ENCODE data around the gene CASZ1. TPM values are rescaled to one million over a fixed set of nuclear protein-coding genes. Genes with fewer than 3 reads are reported as not detected.

The CASZ1 gene
- total and polyA plus RNA-seq, 2 experiments from 2014 or later = 6.2 to 6.7 TPM

- Histone ChIP-seq H2AFZ (no peak overlapping the region), H3K4me2 (no peak overlapping the region), H3K9me2 (ENCODE audit: insufficient read depth) (no peaks in the 10 kb centered on the region), H4K20me1 (replicated peaks; ENCODE audit: insufficient read depth) (no peaks in the 10 kb centered on the region), H3K4me1 (ENCODE audit: insufficient read depth) (no peaks in the 10 kb centered on the region), H3K4me3 (no peak overlapping the region), H3K27ac (ENCODE audit: low read depth) (no peak overlapping the region), H3K27me3 (ENCODE audit: insufficient read depth) (no peaks in the 10 kb centered on the region), H3K79me2 (replicated peaks; ENCODE audit: insufficient read depth) (no peaks in the 10 kb centered on the region), H3K36me3 (ENCODE audit: insufficient read depth) (no peaks in the 10 kb centered on the region), H3F3A (replicated peaks; ENCODE audit: low read depth) (no peaks in the 10 kb centered on the region)
- H3K27me3 Mint-ChIP-seq (ENCODE audit: insufficient read depth, low read depth, poor library complexity) = peaks cover 10% of the 10 kb centered on the region
- TF ChIP-seq STAT1 (IDR thresholded peaks at IDR 0.05; ENCODE audit: unreplicated experiment) (no peak), CREB1 (CRISPR knock-in tag; IDR thresholded peaks at IDR 0.05; ENCODE audit: low read depth) (no peak), ETS1 (IDR thresholded peaks at IDR 0.05) (no peak), ZNF331 (CRISPR knock-in tag; IDR thresholded peaks at IDR 0.05; ENCODE audit: low read depth) (no peak), CTCF (conservative IDR thresholded peaks at IDR 0.05; ENCODE audit: low read depth in 2 of 2) (no peak)
- TF ChIP-seq, protein P1, sequence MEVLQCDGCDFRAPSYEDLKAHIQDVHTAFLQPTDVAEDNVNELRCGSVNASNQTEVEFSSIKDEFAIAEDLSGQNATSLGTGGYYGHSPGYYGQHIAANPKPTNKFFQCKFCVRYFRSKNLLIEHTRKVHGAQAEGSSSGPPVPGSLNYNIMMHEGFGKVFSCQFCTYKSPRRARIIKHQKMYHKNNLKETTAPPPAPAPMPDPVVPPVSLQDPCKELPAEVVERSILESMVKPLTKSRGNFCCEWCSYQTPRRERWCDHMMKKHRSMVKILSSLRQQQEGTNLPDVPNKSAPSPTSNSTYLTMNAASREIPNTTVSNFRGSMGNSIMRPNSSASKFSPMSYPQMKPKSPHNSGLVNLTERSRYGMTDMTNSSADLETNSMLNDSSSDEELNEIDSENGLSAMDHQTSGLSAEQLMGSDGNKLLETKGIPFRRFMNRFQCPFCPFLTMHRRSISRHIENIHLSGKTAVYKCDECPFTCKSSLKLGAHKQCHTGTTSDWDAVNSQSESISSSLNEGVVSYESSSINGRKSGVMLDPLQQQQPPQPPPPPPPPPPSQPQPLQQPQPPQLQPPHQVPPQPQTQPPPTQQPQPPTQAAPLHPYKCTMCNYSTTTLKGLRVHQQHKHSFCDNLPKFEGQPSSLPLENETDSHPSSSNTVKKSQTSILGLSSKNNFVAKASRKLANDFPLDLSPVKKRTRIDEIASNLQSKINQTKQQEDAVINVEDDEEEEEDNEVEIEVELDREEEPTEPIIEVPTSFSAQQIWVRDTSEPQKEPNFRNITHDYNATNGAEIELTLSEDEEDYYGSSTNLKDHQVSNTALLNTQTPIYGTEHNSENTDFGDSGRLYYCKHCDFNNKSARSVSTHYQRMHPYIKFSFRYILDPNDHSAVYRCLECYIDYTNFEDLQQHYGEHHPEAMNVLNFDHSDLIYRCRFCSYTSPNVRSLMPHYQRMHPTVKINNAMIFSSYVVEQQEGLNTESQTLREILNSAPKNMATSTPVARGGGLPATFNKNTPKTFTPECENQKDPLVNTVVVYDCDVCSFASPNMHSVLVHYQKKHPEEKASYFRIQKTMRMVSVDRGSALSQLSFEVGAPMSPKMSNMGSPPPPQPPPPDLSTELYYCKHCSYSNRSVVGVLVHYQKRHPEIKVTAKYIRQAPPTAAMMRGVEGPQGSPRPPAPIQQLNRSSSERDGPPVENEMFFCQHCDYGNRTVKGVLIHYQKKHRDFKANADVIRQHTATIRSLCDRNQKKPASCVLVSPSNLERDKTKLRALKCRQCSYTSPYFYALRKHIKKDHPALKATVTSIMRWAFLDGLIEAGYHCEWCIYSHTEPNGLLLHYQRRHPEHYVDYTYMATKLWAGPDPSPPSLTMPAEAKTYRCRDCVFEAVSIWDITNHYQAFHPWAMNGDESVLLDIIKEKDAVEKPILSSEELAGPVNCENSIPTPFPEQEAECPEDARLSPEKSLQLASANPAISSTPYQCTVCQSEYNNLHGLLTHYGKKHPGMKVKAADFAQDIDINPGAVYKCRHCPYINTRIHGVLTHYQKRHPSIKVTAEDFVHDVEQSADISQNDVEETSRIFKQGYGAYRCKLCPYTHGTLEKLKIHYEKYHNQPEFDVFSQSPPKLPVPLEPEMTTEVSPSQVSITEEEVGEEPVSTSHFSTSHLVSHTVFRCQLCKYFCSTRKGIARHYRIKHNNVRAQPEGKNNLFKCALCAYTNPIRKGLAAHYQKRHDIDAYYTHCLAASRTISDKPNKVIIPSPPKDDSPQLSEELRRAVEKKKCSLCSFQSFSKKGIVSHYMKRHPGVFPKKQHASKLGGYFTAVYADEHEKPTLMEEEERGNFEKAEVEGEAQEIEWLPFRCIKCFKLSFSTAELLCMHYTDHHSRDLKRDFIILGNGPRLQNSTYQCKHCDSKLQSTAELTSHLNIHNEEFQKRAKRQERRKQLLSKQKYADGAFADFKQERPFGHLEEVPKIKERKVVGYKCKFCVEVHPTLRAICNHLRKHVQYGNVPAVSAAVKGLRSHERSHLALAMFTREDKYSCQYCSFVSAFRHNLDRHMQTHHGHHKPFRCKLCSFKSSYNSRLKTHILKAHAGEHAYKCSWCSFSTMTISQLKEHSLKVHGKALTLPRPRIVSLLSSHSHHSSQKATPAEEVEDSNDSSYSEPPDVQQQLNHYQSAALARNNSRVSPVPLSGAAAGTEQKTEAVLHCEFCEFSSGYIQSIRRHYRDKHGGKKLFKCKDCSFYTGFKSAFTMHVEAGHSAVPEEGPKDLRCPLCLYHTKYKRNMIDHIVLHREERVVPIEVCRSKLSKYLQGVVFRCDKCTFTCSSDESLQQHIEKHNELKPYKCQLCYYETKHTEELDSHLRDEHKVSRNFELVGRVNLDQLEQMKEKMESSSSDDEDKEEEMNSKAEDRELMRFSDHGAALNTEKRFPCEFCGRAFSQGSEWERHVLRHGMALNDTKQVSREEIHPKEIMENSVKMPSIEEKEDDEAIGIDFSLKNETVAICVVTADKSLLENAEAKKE (CRISPR knock-in tag; IDR thresholded peaks at IDR 0.05) = no peak
- ATAC-seq = no peak
- no peak overlapping the region for H3K4me3 Mint-ChIP-seq
- no peaks in the 10 kb centered on the region; the same call in 2 of the 3 replicates for H3K9me3 Mint-ChIP-seq
- no peak for DNase-seq (ENCODE audit: low spot score)
- H3K27ac Mint-ChIP-seq = no peak overlapping the region
- peaks cover 17% of the 10 kb centered on the region for H3K4me1 Mint-ChIP-seq
- no peaks in the 10 kb centered on the region for H3K36me3 Mint-ChIP-seq (ENCODE audit: low read depth)
These were observed 189.2 kb downstream of the CASZ1 start for GRCh38 chr1:10607228-10607627.
